B cell (primary cell): ENCODE results near the gene PRLR. TPM values are rescaled to one million over a fixed set of nuclear protein-coding genes. Genes with fewer than 3 reads are reported as not detected.
A peak's percentile ranks its signal among the peaks of the same experiment; 100 is the strongest.

Experiments used
- ATAC-seq: fragments of 200-7000 bp; cut with Tn5 transposase; one replicate; pipeline ENCODE4 v1.10.0; 2021; ENCODE audit warnings: low read depth, mild to moderate bottlenecking, moderate number of reproducible peaks, moderate library complexity
- CTCF ChIA-PET: fragments of 350-600 bp; sonication (Branson Sonifier 250); formaldehyde crosslinking; loops from one replicate; lab custom pipeline; 2021; ENCODE audit warnings: antibody characterized with exemption, inconsistent platforms; lab: Charles Lee
- POLR2A ChIA-PET: fragments of 350-600 bp; sonication (Branson Sonifier 250); formaldehyde crosslinking; loops from one replicate; lab custom pipeline; 2021; ENCODE audit warnings: antibody characterized with exemption; lab: Charles Lee
- DNase-seq: peaks from one replicate; pipeline ENCODE4 v3.0.0; 2013
- H2AFZ ChIP-seq: 2 replicates; pipeline ENCODE4 v1.6.1; 2012; ENCODE audit warnings: mild to moderate bottlenecking, low read depth, low read length; ENCODE audit not compliant: insufficient read depth, poor library complexity, severe bottlenecking
- H3K27ac ChIP-seq, 2 donors: 1 replicate in 1 of 2; 2 replicates in 1 of 2; pipeline ENCODE4 v1.5.1; 2012 to 2013; ENCODE audit warnings: low read length in 2 of 2, mild to moderate bottlenecking in 2 of 2, moderate library complexity in 1 of 2
- H3K27me3 ChIP-seq, 4 experiments: fragments of 200-600 bp in 1 of 4; sonication (generic) in 1 of 4; replicated peaks in 1 of 4; 1 replicate in 2 of 4; 2 replicates in 2 of 4; pipeline versions ENCODE4 v1.6.1 to v1.7.0; 2013 to 2016; ENCODE audit warnings: low read length in 3 of 4, mild to moderate bottlenecking in 2 of 4, mixed read lengths in 1 of 4, moderate library complexity in 1 of 4; ENCODE audit not compliant: insufficient read depth in 4 of 4, control insufficient read depth in 3 of 4; ENCODE audit errors: control extremely low read depth in 1 of 4
- H3K36me3 ChIP-seq, 2 experiments: replicated peaks in 1 of 2; 1 replicate in 1 of 2; 2 replicates in 1 of 2; pipeline versions ENCODE4 v1.6.1 to v1.7.1; 2013; ENCODE audit warnings: low read length in 1 of 2; ENCODE audit not compliant: insufficient read depth in 2 of 2, control insufficient read depth in 1 of 2; ENCODE audit errors: control extremely low read depth in 1 of 2, extremely low read depth in 1 of 2
- H3K4me1 ChIP-seq, 2 donors: fragments of 200-600 bp in 1 of 2; sonication (generic) in 1 of 2; 1 replicate in 1 of 2; 2 replicates in 1 of 2; pipeline versions ENCODE4 v1.5.1 to v1.6.1; 2013 to 2017; ENCODE audit warnings: low read length in 2 of 2; ENCODE audit not compliant: control insufficient read depth in 2 of 2, insufficient read depth in 2 of 2
- H3K4me2 ChIP-seq: replicated peaks from 2 replicates; pipeline ENCODE3; 2012; ENCODE audit warnings: mild to moderate bottlenecking, low read depth, low read length; ENCODE audit not compliant: poor library complexity, severe bottlenecking
- H3K4me3 ChIP-seq, 5 experiments: fragments of 200-600 bp in 1 of 5; sonication (generic) in 1 of 5; 1 replicate in 3 of 5; 2 replicates in 2 of 5; pipeline versions ENCODE4 v1.5.1 to v1.7.0; 2011 to 2016; ENCODE audit warnings: low read length in 4 of 5, mild to moderate bottlenecking in 4 of 5, low read depth in 2 of 5, control low read depth in 1 of 5, moderate library complexity in 1 of 5; ENCODE audit not compliant: insufficient read depth in 1 of 5; ENCODE audit errors: control extremely low read depth in 1 of 5, extremely low read depth in 1 of 5
- H3K79me2 ChIP-seq: fragments of 200-600 bp; sonication (generic); one replicate; pipeline ENCODE4 v1.6.0; 2016; ENCODE audit warnings: low read length; ENCODE audit not compliant: control insufficient read depth, insufficient read depth
- H3K9ac ChIP-seq: fragments of 200-600 bp; sonication (generic); 2 replicates; pipeline ENCODE4 v1.6.1; 2017; ENCODE audit warnings: mild to moderate bottlenecking, low read length, moderate library complexity
- H3K9me3 ChIP-seq, 3 donors: one replicate each; pipeline versions ENCODE4 v1.6.1 to v1.7.1; 2013; ENCODE audit warnings: low read length in 2 of 3; ENCODE audit not compliant: control insufficient read depth in 2 of 3, insufficient read depth in 1 of 3; ENCODE audit errors: control extremely low read depth in 1 of 3
- H4K20me1 ChIP-seq: 2 replicates; pipeline ENCODE4 v1.6.0; 2012; ENCODE audit warnings: mild to moderate bottlenecking, low read length; ENCODE audit not compliant: insufficient read depth, control insufficient read depth, poor library complexity, severe bottlenecking
- H3K27ac Mint-ChIP-seq: one replicate; pipeline ENCODE4 v1.8.0; 2021; ENCODE audit warnings: mixed read lengths
- H3K27me3 Mint-ChIP-seq: one replicate; pipeline ENCODE4 v1.8.0; 2021; ENCODE audit warnings: mixed read lengths
- H3K4me1 Mint-ChIP-seq: one replicate; pipeline ENCODE4 v1.8.0; 2021; ENCODE audit warnings: mixed read lengths
- H3K4me3 Mint-ChIP-seq: one replicate; pipeline ENCODE4 v1.8.0; 2021; ENCODE audit warnings: mixed read lengths
- H3K9me3 Mint-ChIP-seq: one replicate; pipeline ENCODE4 v1.8.0; 2022; ENCODE audit warnings: mixed read lengths; ENCODE audit not compliant: insufficient read depth
- EZH2 ChIP-seq: IDR thresholded peaks from 2 replicates; pipeline ENCODE4 v1.6.1; 2012; ENCODE audit warnings: borderline replicate concordance, low read depth, mild to moderate bottlenecking, moderate library complexity, low read length; ENCODE audit not compliant: insufficient read depth, poor library complexity, severe bottlenecking
- WGBS: methylation state at CpG from one replicate; pipeline ENCODE4 v1.1.5; 2013; ENCODE audit warnings: missing lambda C conversion rate; ENCODE audit not compliant: insufficient coverage; 5-methylcytosine and 5-hydroxymethylcytosine counted together
- intact Hi-C: fragments of 100-400 bp; cut with micrococcal nuclease; formaldehyde crosslinking; loops from one replicate; pipeline ENCODE4 v1.10.0; 2022
- polyA plus RNA-seq: library from polyadenylated mRNA; depleted of rRNA; stranded (reverse); fragments of >200 nt; gene quantifications from 2 replicates; pipeline ENCODE4 v1.2.3, GENCODE V29; 2012
- total RNA-seq, 2 donors: library from RNA; stranded (reverse); fragments of 120-200 nt in 1 of 2; gene quantifications; 1 replicate in 1 of 2; 2 replicates in 1 of 2; pipeline versions ENCODE4 v1.2.3 to v1.2.4, GENCODE V29; 2013 to 2022
- TF ChIP-seq, protein P1 (sequence below): fragments of 200-600 bp; IDR thresholded peaks from one replicate; pipeline ENCODE4 v1.8.0; 2022; ENCODE audit warnings: antibody characterized with exemption, mild to moderate bottlenecking

PRLR gene
- total and polyA plus RNA-seq, 2 donors (not counting 1 experiment from before 2014, with no cell fraction given): 0.39 TPM; not detected in 1

DNA sequence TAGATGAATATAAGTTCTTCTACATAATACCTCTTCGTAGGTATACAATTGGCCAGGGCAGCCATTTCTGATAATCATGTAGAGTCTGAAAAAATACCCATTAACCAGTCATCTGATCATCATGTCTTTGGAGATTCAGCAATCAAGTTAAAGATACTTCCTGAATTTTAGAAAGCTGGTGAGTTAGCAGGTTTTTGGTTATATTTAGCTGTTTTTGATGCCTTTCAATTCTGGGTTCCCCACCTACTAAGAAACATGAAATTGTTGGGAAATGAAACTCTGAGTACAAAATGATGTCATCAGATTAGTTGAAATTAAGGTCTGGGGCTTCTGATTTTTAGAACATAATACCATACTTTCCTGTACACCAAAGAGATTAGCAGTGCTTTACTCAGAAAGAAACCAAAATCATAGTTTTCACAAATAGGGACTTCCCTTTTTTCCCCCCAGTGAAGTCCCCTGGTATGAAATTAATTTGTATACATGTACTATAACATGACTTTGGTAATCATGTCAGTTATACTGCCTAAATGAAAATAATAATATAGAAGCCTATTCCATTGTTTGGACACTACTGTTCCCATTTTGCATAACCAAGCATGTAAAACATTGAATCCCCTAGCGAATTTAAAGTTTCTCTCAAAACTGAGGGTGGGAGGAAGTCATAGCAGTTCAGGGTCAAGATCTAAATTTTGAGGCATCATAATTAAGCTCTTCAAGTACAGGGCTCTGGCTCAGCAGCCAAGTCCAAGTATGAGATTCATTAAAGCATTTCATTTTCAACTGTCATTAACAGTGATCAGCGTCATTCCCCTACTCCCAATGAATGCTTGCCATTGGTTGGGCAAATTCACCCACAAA, 17.9 kb downstream of the PRLR start:
- Histone ChIP-seq H3K4me1 (peaks cover 6 to 12% of the 10 kb centered on the region in 2 donors), H3K4me2 (peak overlapping the region; percentile 18), H3K9me3 (no peaks in the 10 kb centered on the region), H3K27me3 (no peaks in the 10 kb centered on the region), H3K79me2 (no peaks in the 10 kb centered on the region), H3K36me3 (no peaks in the 10 kb centered on the region), H4K20me1 (no peaks in the 10 kb centered on the region), H3K9ac (no peak overlapping the region), H2AFZ (no peak overlapping the region), H3K4me3 (no peak overlapping the region), H3K27ac (peak overlapping the region in 1 of 2 donors; percentile 48)
- Mint-ChIP-seq H3K27ac (peak overlapping the region; percentile 76), H3K4me3 (peak overlapping the region; percentile 33), H3K27me3 (peaks cover 6% of the 10 kb centered on the region), H3K9me3 (no peaks in the 10 kb centered on the region), H3K4me1 (peaks cover 20% of the 10 kb centered on the region)
- DNase-seq (peak; percentile 38), ATAC-seq (peak; percentile 73)
- ChIA-PET CTCF (interaction anchor here (1.2 to 2.6 kb wide), 3 partner anchors 9 to 122 kb away, joined by 3 to 8 read pairs (median 3); no protein-coding TSS in a partner anchor), POLR2A (no interaction called here)
- intact Hi-C loops: loop anchor here (2.0 to 5.0 kb wide), 2 partner anchors 18 to 105 kb away; no protein-coding TSS in a partner anchor
- WGBS: 100% methylated on average over 1 of the region's 3 CpGs
- TF ChIP-seq EZH2: no peak
- TF ChIP-seq, protein P1, sequence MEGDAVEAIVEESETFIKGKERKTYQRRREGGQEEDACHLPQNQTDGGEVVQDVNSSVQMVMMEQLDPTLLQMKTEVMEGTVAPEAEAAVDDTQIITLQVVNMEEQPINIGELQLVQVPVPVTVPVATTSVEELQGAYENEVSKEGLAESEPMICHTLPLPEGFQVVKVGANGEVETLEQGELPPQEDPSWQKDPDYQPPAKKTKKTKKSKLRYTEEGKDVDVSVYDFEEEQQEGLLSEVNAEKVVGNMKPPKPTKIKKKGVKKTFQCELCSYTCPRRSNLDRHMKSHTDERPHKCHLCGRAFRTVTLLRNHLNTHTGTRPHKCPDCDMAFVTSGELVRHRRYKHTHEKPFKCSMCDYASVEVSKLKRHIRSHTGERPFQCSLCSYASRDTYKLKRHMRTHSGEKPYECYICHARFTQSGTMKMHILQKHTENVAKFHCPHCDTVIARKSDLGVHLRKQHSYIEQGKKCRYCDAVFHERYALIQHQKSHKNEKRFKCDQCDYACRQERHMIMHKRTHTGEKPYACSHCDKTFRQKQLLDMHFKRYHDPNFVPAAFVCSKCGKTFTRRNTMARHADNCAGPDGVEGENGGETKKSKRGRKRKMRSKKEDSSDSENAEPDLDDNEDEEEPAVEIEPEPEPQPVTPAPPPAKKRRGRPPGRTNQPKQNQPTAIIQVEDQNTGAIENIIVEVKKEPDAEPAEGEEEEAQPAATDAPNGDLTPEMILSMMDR: no peak

DNA sequence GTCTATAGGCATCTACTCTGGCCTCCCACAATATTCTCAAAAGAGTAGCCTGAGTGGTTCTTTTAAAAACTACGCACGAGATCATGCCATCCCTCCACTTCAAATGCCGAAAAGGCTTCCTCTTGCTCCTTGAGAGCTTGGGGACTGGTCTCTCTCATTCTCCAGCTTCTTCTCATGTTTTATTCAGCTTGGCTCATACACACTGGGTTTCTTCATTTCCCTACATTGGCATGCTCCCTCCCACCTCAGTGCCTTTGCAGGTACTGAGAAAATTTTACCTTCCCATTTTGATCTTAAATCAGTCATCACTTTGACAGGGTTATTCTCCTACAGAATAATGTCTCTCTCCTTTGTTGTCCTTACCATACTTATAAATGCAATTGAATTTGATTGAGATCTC, 20.4 kb downstream of the PRLR start:
- H2AFZ ChIP-seq: no peak overlapping the region
- no peaks in the 10 kb centered on the region for H3K79me2 ChIP-seq
- H3K9ac ChIP-seq: no peak overlapping the region
- H4K20me1 ChIP-seq: no peaks in the 10 kb centered on the region
- no peak for DNase-seq
- POLR2A ChIA-PET: no interaction called here
- H3K4me2 ChIP-seq: no peak overlapping the region
- H3K4me1 ChIP-seq: peaks cover 6 to 12% of the 10 kb centered on the region in 2 donors
- H3K27me3 ChIP-seq: peaks cover 0 to 5% (median 1%) of the 10 kb centered on the region in 4 experiments
- H3K36me3 ChIP-seq: no peaks in the 10 kb centered on the region
- no peak overlapping the region for H3K4me3 Mint-ChIP-seq
- ATAC-seq: no peak
- CTCF ChIA-PET: interaction anchor here (1.4 to 1.5 kb wide), 2 partner anchors 13 to 121 kb away, joined by 5 read pairs; no protein-coding TSS in a partner anchor
- peaks cover 10% of the 10 kb centered on the region for H3K27me3 Mint-ChIP-seq
- no peak overlapping the region for H3K4me3 ChIP-seq
- H3K9me3 ChIP-seq: no peaks in the 10 kb centered on the region
- peaks cover 20% of the 10 kb centered on the region for H3K4me1 Mint-ChIP-seq
- intact Hi-C loops: loop anchor here (5.0 kb wide), 1 partner anchor 107 kb away; no protein-coding TSS in a partner anchor
- H3K27ac Mint-ChIP-seq: no peak overlapping the region
- H3K27ac ChIP-seq: no peak overlapping the region
- H3K9me3 Mint-ChIP-seq: no peaks in the 10 kb centered on the region
- TF ChIP-seq EZH2: no peak
- TF ChIP-seq, protein P1: no peak
- WGBS: 98% methylated on average over 3 of the region's 3 CpGs
